CD14-positive monocyte (primary cell): ENCODE measurements around the gene ZFP36. TPM values are rescaled to one million over a fixed set of nuclear protein-coding genes. Genes with fewer than 3 reads are reported as not detected.
A peak's percentile ranks its signal among the peaks of the same experiment; 100 is the strongest.

Source experiments
- DNase-seq, 3 donors: peaks; one replicate each; pipeline ENCODE4 v3.0.0-alpha.2; 2011 to 2022
- H2AFZ ChIP-seq: 2 replicates; pipeline ENCODE4 v1.6.0; 2012; ENCODE audit warnings: mild to moderate bottlenecking, low read depth, low read length, inconsistent platforms; ENCODE audit not compliant: insufficient read depth, poor library complexity, severe bottlenecking
- H3K27ac ChIP-seq, 2 donors: 1 replicate in 1 of 2; 2 replicates in 1 of 2; pipeline ENCODE4 v1.5.1; 2012 to 2013; ENCODE audit warnings: low read length in 2 of 2, control low read depth in 1 of 2, inconsistent platforms in 1 of 2, low read depth in 1 of 2, mild to moderate bottlenecking in 1 of 2
- H3K27me3 ChIP-seq, 2 donors: one replicate each; pipeline versions ENCODE4 v1.6.0 to v1.6.1; 2011 to 2013; ENCODE audit warnings: low read length in 2 of 2; ENCODE audit not compliant: control insufficient read depth in 2 of 2, insufficient read depth in 2 of 2
- H3K36me3 ChIP-seq, 2 donors: replicated peaks in 1 of 2; 1 replicate in 1 of 2; 2 replicates in 1 of 2; pipeline versions ENCODE4 v1.5.1 to v1.6.1; 2012 to 2013; ENCODE audit warnings: low read length in 2 of 2, control low read depth in 1 of 2, inconsistent platforms in 1 of 2, mild to moderate bottlenecking in 1 of 2; ENCODE audit not compliant: insufficient read depth in 2 of 2, control insufficient read depth in 1 of 2
- H3K4me1 ChIP-seq, 2 donors: 1 replicate in 1 of 2; 2 replicates in 1 of 2; pipeline versions ENCODE4 v1.5.1 to v1.6.1; 2012 to 2013; ENCODE audit warnings: low read length in 2 of 2, control low read depth in 1 of 2, inconsistent platforms in 1 of 2, mild to moderate bottlenecking in 1 of 2, moderate library complexity in 1 of 2; ENCODE audit not compliant: insufficient read depth in 2 of 2, control insufficient read depth in 1 of 2
- H3K4me2 ChIP-seq: replicated peaks from 2 replicates; pipeline ENCODE3; 2012; ENCODE audit warnings: low read length, moderate library complexity, mild to moderate bottlenecking; ENCODE audit not compliant: poor library complexity, severe bottlenecking; ENCODE audit errors: extremely low read depth
- H3K4me3 ChIP-seq, 3 experiments: fragments of 200-600 bp in 1 of 3; sonication (generic) in 1 of 3; replicated peaks in 1 of 3; 1 replicate in 2 of 3; 2 replicates in 1 of 3; pipeline ENCODE4 v1.5.1; 2011 to 2013; ENCODE audit warnings: low read length in 3 of 3, mild to moderate bottlenecking in 3 of 3, control low read depth in 2 of 3, low read depth in 2 of 3, inconsistent platforms in 1 of 3, moderate library complexity in 1 of 3
- H3K79me2 ChIP-seq: 2 replicates; pipeline ENCODE4 v1.6.0; 2012; ENCODE audit warnings: mild to moderate bottlenecking, control low read depth, inconsistent platforms, low read length, moderate library complexity; ENCODE audit not compliant: insufficient read depth
- H3K9ac ChIP-seq: 2 replicates; pipeline ENCODE4 v1.6.0; 2017; ENCODE audit warnings: low read length, mild to moderate bottlenecking; ENCODE audit not compliant: insufficient read depth, poor library complexity, severe bottlenecking
- H3K9me3 ChIP-seq, 2 donors: replicated peaks in 1 of 2; 1 replicate in 1 of 2; 2 replicates in 1 of 2; pipeline versions ENCODE4 v1.5.1 to v1.6.1; 2012 to 2013; ENCODE audit warnings: low read length in 2 of 2, control low read depth in 1 of 2; ENCODE audit not compliant: control insufficient read depth in 1 of 2, insufficient read depth in 1 of 2
- H4K20me1 ChIP-seq: 2 replicates; pipeline ENCODE4 v1.6.0; 2012; ENCODE audit warnings: mild to moderate bottlenecking, low read length, control low read depth, moderate library complexity; ENCODE audit not compliant: insufficient read depth
- H3K27ac Mint-ChIP-seq, 7 donors: one replicate each; pipeline ENCODE4 v1.8.0; 2020; ENCODE audit warnings: mild to moderate bottlenecking in 7 of 7, mixed read lengths in 7 of 7, moderate library complexity in 6 of 7, inconsistent platforms in 2 of 7
- H3K27me3 Mint-ChIP-seq, 3 donors: one replicate each; pipeline ENCODE4 v1.8.0; 2021 to 2022; ENCODE audit warnings: low read depth in 3 of 3, mild to moderate bottlenecking in 3 of 3, mixed read lengths in 3 of 3, moderate library complexity in 3 of 3, inconsistent platforms in 1 of 3
- H3K36me3 Mint-ChIP-seq, 2 donors: one replicate each; pipeline ENCODE4 v1.8.0; 2020; ENCODE audit warnings: mixed read lengths in 2 of 2, inconsistent platforms in 1 of 2, mild to moderate bottlenecking in 1 of 2
- H3K4me1 Mint-ChIP-seq: one replicate; pipeline ENCODE4 v1.8.0; 2020; ENCODE audit warnings: mild to moderate bottlenecking, mixed read lengths
- H3K4me3 Mint-ChIP-seq, 2 donors: one replicate each; pipeline ENCODE4 v1.8.0; 2020; ENCODE audit warnings: mild to moderate bottlenecking in 2 of 2, mixed read lengths in 2 of 2, moderate library complexity in 1 of 2
- H3K9me3 Mint-ChIP-seq, 7 donors: one replicate each; pipeline ENCODE4 v1.8.0; 2020 to 2022; ENCODE audit warnings: mixed read lengths in 7 of 7, mild to moderate bottlenecking in 6 of 7, moderate library complexity in 6 of 7, inconsistent platforms in 2 of 7
- CTCF ChIP-seq: fragments of 200-600 bp; IDR thresholded peaks from one replicate; pipeline ENCODE4 v1.8.0; 2022; ENCODE audit warnings: antibody characterized with exemption, mild to moderate bottlenecking
- WGBS: methylation state at CpG from one replicate; pipeline ENCODE4 v1.1.5; 2013; ENCODE audit warnings: missing lambda C conversion rate; ENCODE audit not compliant: insufficient coverage; 5-methylcytosine and 5-hydroxymethylcytosine counted together
- intact Hi-C, 2 donors: fragments of 100-400 bp; cut with micrococcal nuclease; formaldehyde crosslinking; loops; one replicate each; pipeline versions ENCODE4 v1.15.0 to v1.15.1; 2023
- polyA plus RNA-seq, 3 donors: library from polyadenylated mRNA; depleted of rRNA in 1 of 3; unstranded in 2 of 3; stranded (reverse) in 1 of 3; fragments of 300-500 nt in 2 of 3; fragments of >200 nt in 1 of 3; fragmentation: Illumina TruSeq in 2 of 3; gene quantifications; 1 replicate in 2 of 3; 2 replicates in 1 of 3; pipeline ENCODE4 v1.2.3, GENCODE V29; 2012 to 2021

The ZFP36 gene
- polyA plus RNA-seq, 3 donors = 473 to 2,084 (median 632) TPM

- Mint-ChIP-seq H3K4me3 (no peak overlapping the region), H3K27ac (peak overlapping the region in 1 of 7 donors; percentile 61)
These were observed 37.4 kb upstream of the ZFP36 start for GRCh38 chr19:39369200-39369599.

GRCh38 chr19:39370735-39371134, 35.9 kb upstream of the ZFP36 start:
- no peaks in the 10 kb centered on the region for H3K4me1 Mint-ChIP-seq
- WGBS = 97% methylated on average over 5 of the region's 5 CpGs

More at GRCh38 chr19:39369200-39369599, 37.4 kb upstream of the ZFP36 start:
- no peak for TF ChIP-seq CTCF
- Histone ChIP-seq H3K27ac (no peak overlapping the region), H3K79me2 (no peaks in the 10 kb centered on the region), H3K9me3 (no peaks in the 10 kb centered on the region), H4K20me1 (no peaks in the 10 kb centered on the region), H3K36me3 (peaks cover 69 to 94% of the 10 kb centered on the region in 2 donors), H3K4me3 (no peak overlapping the region), H2AFZ (no peak overlapping the region), H3K4me2 (no peak overlapping the region), H3K27me3 (no peaks in the 10 kb centered on the region), H3K9ac (no peak overlapping the region), H3K4me1 (no peaks in the 10 kb centered on the region)
- DNase-seq = no peak
- H3K4me1 Mint-ChIP-seq = no peaks in the 10 kb centered on the region
- intact Hi-C loops = no loop called here
- WGBS = 100% methylated on average over 1 of the region's 2 CpGs
- H3K9me3 Mint-ChIP-seq = no peaks in the 10 kb centered on the region
- H3K27me3 Mint-ChIP-seq = no peaks in the 10 kb centered on the region
- H3K36me3 Mint-ChIP-seq = peaks cover 66 to 84% of the 10 kb centered on the region in 2 donors

More at GRCh38 chr19:39370735-39371134, 35.9 kb upstream of the ZFP36 start:
- no peak overlapping the region for H3K4me2 ChIP-seq
- H3K27me3 ChIP-seq = no peaks in the 10 kb centered on the region
- H3K4me1 ChIP-seq = no peaks in the 10 kb centered on the region
- H3K27me3 Mint-ChIP-seq = peaks cover 0 to 2% (median 0%) of the 10 kb centered on the region in 3 donors
- H4K20me1 ChIP-seq = no peaks in the 10 kb centered on the region
- no peak overlapping the region for H3K4me3 ChIP-seq
- peaks cover 71 to 85% of the 10 kb centered on the region in 2 donors for H3K36me3 Mint-ChIP-seq
- peaks cover 79 to 98% of the 10 kb centered on the region in 2 donors for H3K36me3 ChIP-seq
- H3K9me3 ChIP-seq = no peaks in the 10 kb centered on the region
- no peak overlapping the region for H3K9ac ChIP-seq
- H2AFZ ChIP-seq = no peak overlapping the region
- no peaks in the 10 kb centered on the region for H3K9me3 Mint-ChIP-seq
- no peak overlapping the region for H3K27ac ChIP-seq
- no peak for TF ChIP-seq CTCF
- DNase-seq = no peak
- no peak overlapping the region for H3K4me3 Mint-ChIP-seq
- H3K27ac Mint-ChIP-seq = no peak overlapping the region
- intact Hi-C loops = no loop called here
- H3K79me2 ChIP-seq = no peaks in the 10 kb centered on the region
